Motor neuron (in vitro differentiated cells): ENCODE results near the gene ACLY. TPM values are rescaled to one million over a fixed set of nuclear protein-coding genes. Genes with fewer than 3 reads are reported as not detected.
A peak's percentile ranks its signal among the peaks of the same experiment; 100 is the strongest.
"Not testable (repeated sequence)": the region's sequence is repeated elsewhere in the genome, so short reads cannot be mapped to it uniquely, and the experiment has no call there.

Experiments
- ATAC-seq, 8 experiments: fragments of 200-7000 bp; cut with Tn5 transposase; replicated peaks in 6 of 8; 2 replicates each; pipeline ENCODE4 v1.8.0; 2021; ENCODE audit warnings: mild to moderate bottlenecking in 8 of 8, moderate library complexity in 8 of 8
- H3K27ac ChIP-seq, 2 donors: fragments of 250-450 bp; sonication (Bioruptor Pico); 2 replicates each; pipeline ENCODE4 v1.9.0; 2021; ENCODE audit warnings: antibody characterized with exemption in 2 of 2, mild to moderate bottlenecking in 2 of 2, moderate library complexity in 1 of 2
- H3K4me1 ChIP-seq, 2 donors: fragments of 250-450 bp; sonication (Bioruptor Pico); replicated peaks in 1 of 2; 2 replicates each; pipeline ENCODE4 v1.6.1; 2021; ENCODE audit warnings: antibody characterized with exemption in 2 of 2, mild to moderate bottlenecking in 2 of 2, moderate library complexity in 1 of 2
- H3K4me3 ChIP-seq, 5 donors: fragments of 250-450 bp; sonication (Bioruptor Pico); 2 replicates each; pipeline ENCODE4 v1.9.0; 2021; ENCODE audit warnings: antibody characterized with exemption in 5 of 5, mild to moderate bottlenecking in 5 of 5, moderate library complexity in 4 of 5
- WGBS, 10 experiments: fragments of 450-650 bp; shearing (Covaris generic); methylation state at CpG; one replicate each; pipeline ENCODE4 v1.0.0; 2022; 5-methylcytosine and 5-hydroxymethylcytosine counted together
- in situ Hi-C, 9 experiments: fragments of 400-800 bp; cut with MboI; loops; one replicate each; pipeline ENCODE4 v1.15.0; 2021; ENCODE audit warnings: low sequenced_read_pairs in 9 of 9, low pct_unique_long_range_greater_than_20kb in 2 of 9; ENCODE audit not compliant: unreplicated experiment in 9 of 9
- total RNA-seq, 8 experiments: library from RNA; unstranded; fragments of 300-600 nt; gene quantifications; 2 replicates each; pipeline versions ENCODE4 v1.2.3 to v1.2.4, GENCODE V29; 2022

Gene ACLY
- total RNA-seq, 8 experiments from 2014 or later: 87.0 to 283 (median 141) TPM

GRCh38 chr17:41873559-41874292, 45.0 kb downstream of the ACLY start:
- no peak overlapping the region for H3K27ac ChIP-seq
- WGBS, 10 experiments: 88 to 100% (median 100%) methylated on average over 1 to 9 of the region's 10 CpGs; no CpG with 5 or more reads in 3 of the 10 experiments
- in situ Hi-C loops: no loop called here
- H3K4me3 ChIP-seq: no peak overlapping the region
- H3K4me1 ChIP-seq: no peaks in the 10 kb centered on the region
- ATAC-seq: no peak

DNA sequence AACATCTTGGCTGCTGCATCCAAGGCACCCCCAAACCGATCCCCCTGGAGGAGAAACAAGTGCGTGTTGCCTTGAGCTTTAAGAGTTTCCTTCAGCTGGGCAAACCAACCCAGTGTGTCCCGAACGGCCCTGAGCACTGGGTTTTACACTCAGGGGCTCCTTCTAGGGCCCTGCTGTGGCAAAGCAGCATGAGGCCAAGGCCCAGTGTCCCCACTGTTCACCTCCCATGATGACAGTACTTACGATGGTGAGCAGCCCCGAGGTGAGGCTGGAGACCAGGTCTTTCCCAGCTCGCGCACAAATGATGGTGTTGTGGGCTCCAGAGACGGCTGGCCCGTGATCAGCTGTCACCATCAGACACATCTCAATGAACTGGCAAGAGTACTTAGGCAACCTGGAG, 47.0 kb downstream of the ACLY start:
- no peak for ATAC-seq
- Histone ChIP-seq H3K4me1 (no peaks in the 10 kb centered on the region), H3K4me3 (no peak overlapping the region), H3K27ac (no peak overlapping the region)
- WGBS, 10 experiments: 93 to 100% (median 100%) methylated on average over 1 to 6 of the region's 10 CpGs; no CpG with 5 or more reads in 6 of the 10 experiments
- in situ Hi-C loops: no loop called here

GRCh38 chr17:41870627-41871026, 48.1 kb downstream of the ACLY start:
- H3K27ac ChIP-seq: no peak overlapping the region
- H3K4me1 ChIP-seq: peaks cover under 1% of the 10 kb centered on the region in 2 donors
- WGBS, 10 experiments: 73 to 100% (median 91%) methylated on average over 1 to 7 of the region's 7 CpGs
- no peak overlapping the region for H3K4me3 ChIP-seq
- no peak for ATAC-seq
- in situ Hi-C loops: no loop called here

GRCh38 chr17:41870097-41870496, 48.7 kb downstream of the ACLY start:
- in situ Hi-C loops: no loop called here
- no peak for ATAC-seq
- Histone ChIP-seq H3K4me1 (peaks cover 2% of the 10 kb centered on the region in 2 donors), H3K4me3 (no peak overlapping the region), H3K27ac (no peak overlapping the region)
- WGBS, 10 experiments: 63 to 100% (median 90%) methylated on average over 1 to 2 of the region's 2 CpGs; no CpG with 5 or more reads in 5 of the 10 experiments

- Histone ChIP-seq H3K27ac (no peak overlapping the region), H3K4me1 (peaks cover 2% of the 10 kb centered on the region in 2 donors), H3K4me3 (no peak overlapping the region)
- ATAC-seq: no peak
- WGBS, 10 experiments: 60 to 98% (median 89%) methylated on average over 2 to 8 of the region's 9 CpGs; no CpG with 5 or more reads in 2 of the 10 experiments
- in situ Hi-C loops: no loop called here
Measured at GRCh38 chr17:41869426-41869825, 49.3 kb downstream of the ACLY start.

GRCh38 chr17:41868568-41868967, 50.2 kb downstream of the ACLY start:
- H3K27ac ChIP-seq: no peak overlapping the region
- no peak overlapping the region for H3K4me3 ChIP-seq
- WGBS, 10 experiments: 41 to 96% (median 75%) methylated on average over 2 to 3 of the region's 3 CpGs
- peaks cover 2 to 4% of the 10 kb centered on the region in 2 donors for H3K4me1 ChIP-seq
- in situ Hi-C loops: no loop called here
- ATAC-seq: no peak

DNA sequence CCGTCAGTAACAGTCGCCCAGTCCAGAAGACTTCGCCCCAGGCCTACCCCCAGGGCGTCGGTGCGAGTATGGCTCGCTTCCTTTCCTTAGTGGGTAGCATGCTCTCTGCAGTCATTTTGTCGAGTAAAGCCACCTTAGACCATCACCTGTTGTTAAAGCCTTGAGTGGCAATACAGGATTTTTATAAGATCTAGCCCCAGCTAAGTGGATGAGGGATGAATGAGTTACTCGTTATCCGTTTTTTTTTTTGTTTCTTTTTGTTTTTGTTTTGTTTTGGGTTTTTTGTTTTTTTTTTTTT, 53.2 kb downstream of the ACLY start:
- H3K4me1 ChIP-seq: peaks cover 23 to 26% of the 10 kb centered on the region in 2 donors

GRCh38 chr17:41864836-41865595, 53.7 kb downstream of the ACLY start, which contains the start of gene KLHL11:
Gene KLHL11, minus strand, starts transcription at chr17:41865423. Its CDS starts 53 bp downstream, at chr17:41865370.
- 0 to 2% (median 1%) methylated on average over 5 to 25 of the region's 90 CpGs; no CpG with 5 or more reads in 6 of the 10 experiments for WGBS, 10 experiments
- in situ Hi-C loops: no loop called here
- H3K27ac ChIP-seq: peak within 1 kb of the TSS; percentile 93 to 94
- peak; percentile 85 to 92 (median 90) for ATAC-seq
- H3K4me3 ChIP-seq: peak within 1 kb of the TSS; percentile 80 to 92 (median 83)
- H3K4me1 ChIP-seq: peaks cover 25 to 29% of the 10 kb centered on the region in 2 donors

More for the DNA sequence above, 53.2 kb downstream of the ACLY start:
- peak overlapping the region; percentile 80 to 92 (median 83) for H3K4me3 ChIP-seq
- in situ Hi-C loops: no loop called here
- WGBS, 10 experiments: 0 to 62% (median 6%) methylated on average over 2 to 7 of the region's 10 CpGs; no CpG with 5 or more reads in 1 of the 10 experiments
- peak overlapping the region; percentile 72 to 73 for H3K27ac ChIP-seq
- no peak for ATAC-seq

- H3K27ac ChIP-seq: peak overlapping the region; percentile 93 to 94
- peak in 5 of 8 experiments; percentile 57 to 64 (median 58) for ATAC-seq
- peaks cover 27 to 34% of the 10 kb centered on the region in 2 donors for H3K4me1 ChIP-seq
- peak overlapping the region; percentile 80 to 92 (median 83) for H3K4me3 ChIP-seq
- WGBS, 10 experiments: 0 to 2% (median 0%) methylated on average over 1 to 11 of the region's 25 CpGs; no CpG with 5 or more reads in 4 of the 10 experiments
- in situ Hi-C loops: no loop called here
Measured at GRCh38 chr17:41864498-41864835, 54.3 kb downstream of the ACLY start.

DNA sequence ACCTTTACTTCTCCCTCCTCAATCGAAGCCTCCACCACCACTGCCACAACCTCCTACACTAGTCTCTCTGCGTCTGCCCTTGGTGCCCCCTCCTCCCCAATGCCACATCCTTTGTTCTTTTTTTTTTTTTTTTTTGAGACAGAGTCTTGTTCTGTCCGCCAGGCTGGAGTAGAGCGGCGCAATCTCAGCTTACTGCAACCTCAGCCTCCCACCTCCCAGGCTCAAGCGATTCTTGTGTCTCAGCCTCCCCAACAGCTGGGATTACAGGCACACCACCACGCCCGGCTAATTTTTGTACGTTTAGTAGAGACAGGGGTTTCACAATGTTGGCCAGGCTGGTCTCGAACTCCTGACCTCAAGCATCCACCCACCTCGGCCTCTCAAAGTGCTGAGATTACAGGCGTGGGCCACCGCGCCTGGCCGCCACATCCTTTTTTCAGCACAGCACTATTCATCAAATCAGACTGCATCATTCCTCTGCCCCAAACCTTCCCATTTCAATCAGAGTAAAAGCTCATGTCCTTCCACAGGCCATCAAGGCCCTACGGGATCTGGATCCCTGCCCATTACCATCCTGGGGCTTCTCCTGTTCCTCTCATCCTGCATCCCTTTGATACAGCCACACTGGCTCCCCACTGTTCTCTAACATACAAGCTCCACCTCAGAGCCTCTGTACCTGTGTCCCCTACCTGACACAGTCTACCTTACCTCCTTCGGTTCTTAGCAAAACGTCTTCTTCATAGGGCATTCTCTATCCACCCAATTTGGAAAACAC, 55.5 kb downstream of the ACLY start:
- Histone ChIP-seq H3K27ac (peak overlapping the region in 1 of 2 donors; percentile 93), H3K4me1 (peaks cover 28 to 35% of the 10 kb centered on the region in 2 donors), H3K4me3 (peak overlapping the region; percentile 80 to 92 (median 83))
- 30 to 86% (median 65%) methylated on average over 2 to 10 of the region's 18 CpGs for WGBS, 10 experiments
- in situ Hi-C loops: no loop called here
- no peak for ATAC-seq

DNA sequence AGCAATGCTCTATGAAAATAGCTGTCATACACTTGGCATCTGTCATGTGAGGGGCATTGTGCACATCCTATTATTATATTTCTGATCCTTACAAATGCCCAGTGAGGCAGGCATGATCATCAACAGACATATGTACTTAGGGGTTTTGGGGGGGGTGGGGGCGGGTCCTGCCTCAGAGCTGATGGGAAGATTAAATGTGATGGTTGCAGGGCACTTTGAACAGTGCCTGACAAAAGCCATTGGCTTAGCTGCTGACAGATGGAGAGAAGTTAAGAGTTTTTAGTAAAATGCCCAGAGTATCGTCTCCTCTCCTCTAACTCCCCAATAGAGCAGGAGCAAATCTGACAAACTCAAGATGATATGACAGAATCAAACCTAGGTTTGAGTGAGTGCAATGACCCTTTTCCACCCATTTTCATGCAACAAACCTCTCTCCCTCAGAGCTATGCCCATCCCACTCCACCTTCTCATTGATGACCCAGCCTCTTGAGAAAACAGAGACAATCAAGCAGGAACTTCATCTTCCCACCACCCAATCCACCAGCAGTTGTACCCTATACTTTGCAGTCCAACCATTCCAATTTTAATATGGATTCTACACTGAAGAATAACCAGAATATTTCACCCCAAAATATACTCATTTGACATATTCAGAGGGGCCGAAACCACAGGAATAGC, 58.4 kb downstream of the ACLY start:
- no peak overlapping the region for H3K4me3 ChIP-seq
- 73 to 100% (median 94%) methylated on average over 1 to 2 of the region's 3 CpGs; no CpG with 5 or more reads in 2 of the 10 experiments for WGBS, 10 experiments
- no peak for ATAC-seq
- in situ Hi-C loops: no loop called here
- H3K27ac ChIP-seq: no peak overlapping the region
- peaks cover 26 to 33% of the 10 kb centered on the region in 2 donors for H3K4me1 ChIP-seq

- in situ Hi-C loops, H3K4me3 ChIP-seq, H3K27ac ChIP-seq, ATAC-seq, H3K4me1 ChIP-seq: not testable (repeated sequence)
- 70 to 100% (median 93%) methylated on average over 1 to 8 of the region's 14 CpGs; no CpG with 5 or more reads in 3 of the 10 experiments for WGBS, 10 experiments
Measured at GRCh38 chr17:41851382-41851781, 67.4 kb downstream of the ACLY start.
